K562 (cell line): ENCODE measurements around the gene PSD4. TPM values are rescaled to one million over a fixed set of nuclear protein-coding genes. Genes with fewer than 3 reads are reported as not detected.

Experiments used
- ATAC-seq: fragments of 200-7000 bp; cut with Tn5 transposase; 3 replicates; pipeline ENCODE4 v1.9.1; 2020; ENCODE audit warnings: moderate library complexity
- BruUV-seq: library from RNA; stranded (reverse); fragments of 400-500 nt; replicated peaks from 2 replicates; lab custom pipeline; 2021; lab: Mats Ljungman, UMichigan
- CTCF ChIA-PET: fragments of 300-600 bp; formaldehyde crosslinking; extraction: SDS; loops from one replicate; lab custom pipeline; 2021; ENCODE audit warnings: low intra/inter-chr PET ratio; lab: Yijun Ruan, JAX
- POLR2A ChIA-PET: fragments of 300-600, 350-650 bp; sonication (Branson Sonifier 250); formaldehyde crosslinking; extraction: SDS; loops from one replicate; lab custom pipeline; 2021; ENCODE audit warnings: antibody characterized with exemption, inconsistent platforms; lab: Yijun Ruan, JAX
- DNase-seq, 4 experiments: peaks; one replicate each; pipeline versions ENCODE4 v3.0.0 to v3.0.0-alpha.2; 2011 to 2018; ENCODE audit warnings: low spot score in 3 of 4, mixed read lengths in 3 of 4; ENCODE audit errors: extremely low read depth in 1 of 4
- FAIRE-seq: peaks from 2 replicates; lab custom pipeline; 2011; peaks lifted over from hg19 to GRCh38; lab: Jason Lieb, UNC
- H2AFZ ChIP-seq: 2 replicates; pipeline ENCODE4 v1.6.0; 2011; ENCODE audit warnings: low read depth, low read length, control low read depth, inconsistent platforms
- H3K27ac ChIP-seq: fragments of 200-600 bp; 3 replicates; pipeline ENCODE4 v1.8.0; 2011; ENCODE audit warnings: low read depth, mild to moderate bottlenecking, control low read depth, inconsistent platforms, low read length, moderate library complexity, mixed read lengths; ENCODE audit errors: extremely low read depth
- H3K27me3 ChIP-seq, 2 experiments: fragments of 300-600 bp in 1 of 2; 2 replicates in 1 of 2; 3 replicates in 1 of 2; pipeline versions ENCODE4 v1.6.0 to v1.8.0; 2011; ENCODE audit warnings: inconsistent platforms in 2 of 2, low read length in 2 of 2, mild to moderate bottlenecking in 1 of 2, mixed read lengths in 1 of 2, moderate library complexity in 1 of 2; ENCODE audit not compliant: control insufficient read depth in 2 of 2, insufficient read depth in 2 of 2
- H3K36me3 ChIP-seq: fragments of 300-600 bp; 3 replicates; pipeline ENCODE4 v1.8.0; 2011; ENCODE audit warnings: mild to moderate bottlenecking, low read length, inconsistent platforms; ENCODE audit not compliant: control insufficient read depth, insufficient read depth
- H3K4me1 ChIP-seq, 2 experiments: fragments of 200-600 bp in 1 of 2; replicated peaks in 1 of 2; 2 replicates in 1 of 2; 3 replicates in 1 of 2; pipeline versions ENCODE4 v1.5.1 to v1.8.0; 2011; ENCODE audit warnings: inconsistent platforms in 2 of 2, low read length in 2 of 2, mild to moderate bottlenecking in 1 of 2, mixed read lengths in 1 of 2, moderate library complexity in 1 of 2; ENCODE audit not compliant: control insufficient read depth in 2 of 2, insufficient read depth in 2 of 2
- H3K4me2 ChIP-seq: 2 replicates; pipeline ENCODE4 v1.6.1; 2011; ENCODE audit warnings: low read length, control low read depth, inconsistent platforms, mixed read lengths; ENCODE audit not compliant: insufficient read depth
- H3K4me3 ChIP-seq: fragments of 200-600 bp; sonication (generic), shearing (Covaris generic); 2 replicates; pipeline ENCODE4 v1.5.1; 2016; ENCODE audit warnings: control low read depth, inconsistent platforms
- H3K79me2 ChIP-seq: fragments of 200-600 bp; 3 replicates; pipeline ENCODE4 v1.8.0; 2011; ENCODE audit warnings: low read length, inconsistent platforms; ENCODE audit not compliant: control insufficient read depth, insufficient read depth
- H3K9ac ChIP-seq, 2 experiments: 2 replicates each; pipeline versions ENCODE4 v1.6.0 to v1.6.1; 2011; ENCODE audit warnings: low read depth in 2 of 2, low read length in 2 of 2, control low read depth in 1 of 2, inconsistent platforms in 1 of 2, mild to moderate bottlenecking in 1 of 2, mixed read lengths in 1 of 2; ENCODE audit not compliant: insufficient read depth in 1 of 2
- H3K9me1 ChIP-seq: one replicate; pipeline ENCODE4 v1.6.0; 2011; ENCODE audit warnings: inconsistent platforms, mild to moderate bottlenecking, low read length, moderate library complexity; ENCODE audit not compliant: control insufficient read depth, insufficient read depth
- H3K9me3 ChIP-seq: replicated peaks from 2 replicates; pipeline ENCODE4 v1.5.1; 2011; ENCODE audit warnings: low read depth, low read length, inconsistent platforms; ENCODE audit not compliant: control insufficient read depth, insufficient read depth
- H4K20me1 ChIP-seq: replicated peaks from 2 replicates; pipeline ENCODE4 v1.6.1; 2011; ENCODE audit warnings: low read length, inconsistent platforms, mixed read lengths; ENCODE audit not compliant: control insufficient read depth, insufficient read depth
- CEBPG ChIP-seq, 3 experiments: fragments of 200-800 bp in 1 of 3; sonication (Bioruptor generic) in 1 of 3; sonication (generic) in 1 of 3; formaldehyde crosslinking in 1 of 3; IDR thresholded peaks in 2 of 3; conservative IDR thresholded peaks in 1 of 3; 2 replicates each; pipeline versions ENCODE4 v1.6.1 to v1.8.0; 2016 to 2022; ENCODE audit warnings: missing compliant biosample characterization in 2 of 3, missing genetic modification characterization in 2 of 3, mild to moderate bottlenecking in 1 of 3, missing genetic modification reagents in 1 of 3
- NR2C1 ChIP-seq, 2 experiments: fragments of 450-650 bp; IDR thresholded peaks; 2 replicates each; pipeline ENCODE4 v1.6.1; 2017; ENCODE audit warnings: mild to moderate bottlenecking in 2 of 2, antibody characterized with exemption in 1 of 2, inconsistent platforms in 1 of 2, missing compliant biosample characterization in 1 of 2, missing genetic modification characterization in 1 of 2
- ZNF384 ChIP-seq: IDR thresholded peaks from 2 replicates; pipeline ENCODE4 v1.6.1; 2012; ENCODE audit warnings: low read depth, low read length, improper control_type of control experiment
- WGBS: fragments of 100-300 bp; shearing (Covaris generic); methylation state at CpG from one replicate; pipeline ENCODE4 v1.1.6; 2016; ENCODE audit warnings: low coverage, mixed read lengths; ENCODE audit not compliant: insufficient coverage; ENCODE audit errors: missing lambda C conversion rate; 5-methylcytosine and 5-hydroxymethylcytosine counted together
- in situ Hi-C: fragments of 300-500 bp; cut with MboI; formaldehyde crosslinking; loops from 4 replicates; pipeline ENCODE4 v1.15.0; 2018; ENCODE audit warnings: inconsistent platforms, mixed read lengths
- intact Hi-C: fragments of 100-400 bp; cut with micrococcal nuclease; formaldehyde crosslinking; loops from 2 replicates; pipeline ENCODE4 v1.14.2; 2022
- polyA plus RNA-seq, 8 experiments: library from polyadenylated mRNA; depleted of rRNA in 4 of 8; stranded (reverse) in 5 of 8; unstranded in 3 of 8; fragments of >200 nt; fragmentation: Nextera tagmentation in 2 of 8; fragmentation: Illumina TruSeq in 1 of 8; extraction: Ambion mirVana in 2 of 8; extraction: Trizol in 1 of 8; gene quantifications; 2 replicates each; pipeline versions ENCODE4 v1.2.1 to v1.2.3, GENCODE V29; 2011 to 2014; ENCODE audit warnings: inconsistent platforms in 1 of 8, missing spikeins in 1 of 8
- total RNA-seq, 7 experiments: library from RNA; depleted of rRNA in 6 of 7; stranded (reverse); fragments of >200 nt in 6 of 7; fragmentation: Illumina TruSeq in 2 of 7; extraction: Trizol in 2 of 7; gene quantifications; 2 replicates each; pipeline versions ENCODE4 v1.2.1 to v1.2.3, GENCODE V29; 2011 to 2021; ENCODE audit warnings: low replicate concordance in 1 of 7
- TF ChIP-seq, protein P1 (sequence below), 2 experiments: fragments of 450-650 bp in 1 of 2; sonication (generic) in 1 of 2; formaldehyde crosslinking in 1 of 2; IDR thresholded peaks in 1 of 2; conservative IDR thresholded peaks in 1 of 2; 2 replicates each; pipeline versions ENCODE4 v1.6.1 to v1.8.1; 2016 to 2023; ENCODE audit warnings: mild to moderate bottlenecking in 2 of 2, moderate library complexity in 2 of 2, inconsistent platforms in 1 of 2, missing genetic modification reagents in 1 of 2

Gene PSD4
- total and polyA plus RNA-seq, 9 of the 15 experiments (the other 6 are each of a cell fraction or from before 2014, with no cell fraction given): 0.46 to 54.0 (median 20.8) TPM

DNA sequence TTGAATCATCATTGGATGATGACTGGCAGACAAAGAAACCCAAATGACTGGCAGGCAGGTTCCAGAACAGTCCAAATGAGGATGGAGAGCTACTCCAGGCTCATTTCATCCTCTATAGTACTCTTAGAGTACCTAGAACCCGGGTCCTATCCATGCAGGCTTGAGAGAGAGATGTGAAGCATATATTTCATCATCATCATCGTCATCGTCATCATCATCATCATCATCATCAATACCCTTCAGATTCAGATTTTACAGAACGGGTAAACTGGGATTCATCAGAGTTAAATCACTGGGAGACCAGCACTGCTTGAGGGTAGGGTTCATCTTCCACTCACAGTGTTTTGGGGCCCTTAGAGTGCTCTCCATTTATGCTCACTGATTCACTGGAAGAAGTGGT is 52.7 kb downstream of the PSD4 start:
- no peak for ATAC-seq
- in situ Hi-C loops: no loop called here
- no peak overlapping the region for H3K4me2 ChIP-seq
- WGBS: 12% methylated on average over 4 of the region's 4 CpGs
- H4K20me1 ChIP-seq: no peaks in the 10 kb centered on the region
- TF ChIP-seq ZNF384: no peak
- no peak for TF ChIP-seq NR2C1 (IDR thresholded peaks at IDR 0.05)
- no peak for TF ChIP-seq NR2C1 (tag; IDR thresholded peaks at IDR 0.05)
- TF ChIP-seq CEBPG (CRISPR knock-in tag; IDR thresholded peaks at IDR 0.05): no peak
- TF ChIP-seq CEBPG (tag; conservative IDR thresholded peaks at IDR 0.05 in 1 of 2, IDR thresholded peaks at IDR 0.05 in 1 of 2): 0 out of 4 replicates have a peak, but pooled peaks of 1 of the 2 experiments have one; percentile 6
- TF ChIP-seq, protein P1, sequence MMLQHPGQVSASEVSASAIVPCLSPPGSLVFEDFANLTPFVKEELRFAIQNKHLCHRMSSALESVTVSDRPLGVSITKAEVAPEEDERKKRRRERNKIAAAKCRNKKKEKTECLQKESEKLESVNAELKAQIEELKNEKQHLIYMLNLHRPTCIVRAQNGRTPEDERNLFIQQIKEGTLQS (IDR thresholded peaks at IDR 0.05): peak; percentile 79
- TF ChIP-seq, protein P1 (CRISPR knock-in tag; conservative IDR thresholded peaks at IDR 0.05): no peak
- POLR2A ChIA-PET: no interaction called here
- no peak for FAIRE-seq
- H3K4me3 ChIP-seq: no peak overlapping the region
- no peak overlapping the region for H2AFZ ChIP-seq
- CTCF ChIA-PET: interaction anchor here (0.6 kb wide), 1 partner anchor 88 kb away, joined by 3 read pairs; no protein-coding TSS in a partner anchor
- H3K79me2 ChIP-seq: no peaks in the 10 kb centered on the region
- H3K27ac ChIP-seq: no peak overlapping the region
- peaks cover 5 to 11% of the 10 kb centered on the region in 2 experiments; a peak in 3 of 5 replicates for H3K4me1 ChIP-seq
- no peaks in the 10 kb centered on the region for H3K36me3 ChIP-seq
- BruUV-seq: no TSS peak
- no peak for DNase-seq
- H3K27me3 ChIP-seq: 0 out of 5 replicates have a peak, but pooled peaks cover 0 to 4% of the 10 kb centered on the region in 2 experiments
- no peaks in the 10 kb centered on the region for H3K9me3 ChIP-seq
- no peaks in the 10 kb centered on the region for H3K9me1 ChIP-seq
- intact Hi-C loops: loop anchor here (5.0 kb wide), 1 partner anchor 89 kb away; no protein-coding TSS in a partner anchor
- H3K9ac ChIP-seq: no peak overlapping the region
